HepG2 (cell line): Measurements from ENCODE around the gene HES2. TPM values are rescaled to one million over a fixed set of nuclear protein-coding genes. Genes with fewer than 3 reads are reported as not detected.
A peak's percentile ranks its signal among the peaks of the same experiment; 100 is the strongest.

Experiments used
- CHCHD3 ChIP-seq: sonication (generic); formaldehyde crosslinking; IDR thresholded peaks from 2 replicates; pipeline ENCODE4 v1.8.0; 2022; ENCODE audit warnings: mild to moderate bottlenecking, missing genetic modification reagents, moderate library complexity
- EED ChIP-seq: sonication (generic); formaldehyde crosslinking; IDR thresholded peaks from 2 replicates; pipeline ENCODE4 v1.5.0; 2020; ENCODE audit warnings: mild to moderate bottlenecking, missing genetic modification reagents
- ELF1 ChIP-seq: sonication (generic); formaldehyde crosslinking; IDR thresholded peaks from 2 replicates; pipeline ENCODE4 v1.4.0; 2020; ENCODE audit warnings: missing genetic modification reagents
- GABPA ChIP-seq, 2 experiments: IDR thresholded peaks; 2 replicates each; pipeline ENCODE4 v1.6.1; 2011 to 2016; ENCODE audit warnings: low read depth in 2 of 2, low read length in 1 of 2, missing biosample characterization in 1 of 2, missing genetic modification characterization in 1 of 2
- GZF1 ChIP-seq: sonication (generic); formaldehyde crosslinking; IDR thresholded peaks from 2 replicates; pipeline ENCODE4 v1.5.1; 2020; ENCODE audit warnings: mild to moderate bottlenecking, missing genetic modification reagents
- HNRNPLL ChIP-seq: fragments of 200-400 bp; formaldehyde crosslinking; IDR thresholded peaks from 2 replicates; pipeline ENCODE4 v1.6.1; 2017; ENCODE audit warnings: mild to moderate bottlenecking, low read depth, low read length; ENCODE audit not compliant: poor library complexity, severe bottlenecking
- ISL2 ChIP-seq: sonication (generic); formaldehyde crosslinking; IDR thresholded peaks from 2 replicates; pipeline ENCODE4 v1.5.0; 2020; ENCODE audit warnings: missing genetic modification reagents
- KLF12 ChIP-seq: sonication (generic); formaldehyde crosslinking; IDR thresholded peaks from 2 replicates; pipeline ENCODE4 v1.4.0; 2020; ENCODE audit warnings: missing genetic modification reagents, borderline replicate concordance
- KLF13 ChIP-seq: sonication (generic); formaldehyde crosslinking; IDR thresholded peaks from 2 replicates; pipeline ENCODE4 v1.4.0; 2020; ENCODE audit warnings: mild to moderate bottlenecking, missing genetic modification reagents
- MAF1 ChIP-seq: sonication (generic); formaldehyde crosslinking; IDR thresholded peaks from 2 replicates; pipeline ENCODE4 v1.5.0; 2020; ENCODE audit warnings: missing genetic modification reagents, borderline replicate concordance
- PITX1 ChIP-seq: sonication (generic); formaldehyde crosslinking; IDR thresholded peaks from 2 replicates; pipeline ENCODE4 v1.5.1; 2020; ENCODE audit warnings: mild to moderate bottlenecking, missing genetic modification reagents
- TAF1 ChIP-seq: sonication (generic); formaldehyde crosslinking; IDR thresholded peaks from 2 replicates; pipeline ENCODE4 v1.4.0; 2020; ENCODE audit warnings: missing genetic modification reagents
- ZHX2 ChIP-seq, 2 experiments: sonication (generic) in 1 of 2; formaldehyde crosslinking in 1 of 2; IDR thresholded peaks; 2 replicates each; pipeline versions ENCODE4 v1.6.1 to v1.9.0; 2014 to 2022; ENCODE audit warnings: antibody characterized with exemption in 1 of 2, borderline replicate concordance in 1 of 2, inconsistent platforms in 1 of 2, low read depth in 1 of 2, missing genetic modification reagents in 1 of 2
- ZNF260 ChIP-seq: sonication (generic); formaldehyde crosslinking; IDR thresholded peaks from 2 replicates; pipeline ENCODE4 v1.4.0; 2020; ENCODE audit warnings: missing genetic modification reagents, low read depth, mild to moderate bottlenecking, borderline replicate concordance
- ZNF382 ChIP-seq: sonication (generic); formaldehyde crosslinking; IDR thresholded peaks from 2 replicates; pipeline ENCODE4 v1.5.0; 2020; ENCODE audit warnings: missing genetic modification reagents, mild to moderate bottlenecking, borderline replicate concordance
- ZNF530 ChIP-seq: sonication (generic); formaldehyde crosslinking; IDR thresholded peaks from 2 replicates; pipeline ENCODE4 v1.5.0; 2020; ENCODE audit warnings: low read depth, mild to moderate bottlenecking, missing genetic modification reagents
- ZNF629 ChIP-seq: sonication (generic); formaldehyde crosslinking; conservative IDR thresholded peaks from 2 replicates; pipeline ENCODE4 v1.5.0; 2020; ENCODE audit warnings: missing genetic modification reagents
- ZNF75D ChIP-seq: sonication (generic); formaldehyde crosslinking; IDR thresholded peaks from 2 replicates; pipeline ENCODE4 v1.8.1; 2023; ENCODE audit warnings: missing genetic modification reagents, mild to moderate bottlenecking, borderline replicate concordance
- polyA plus RNA-seq, 8 experiments: library from polyadenylated mRNA; depleted of rRNA in 3 of 8; stranded (reverse) in 7 of 8; unstranded in 1 of 8; fragments of >200 nt; fragmentation: Illumina TruSeq in 4 of 8; extraction: Trizol in 4 of 8; gene quantifications; 2 replicates each; pipeline versions ENCODE4 v1.2.1 to v1.2.3, GENCODE V29; 2011 to 2016; ENCODE audit warnings: low read depth in 4 of 8, missing spikeins in 1 of 8, mixed read lengths in 1 of 8; ENCODE audit not compliant: insufficient read depth in 1 of 8
- total RNA-seq, 5 experiments: library from RNA; depleted of rRNA; stranded (reverse); fragments of >200 nt; fragmentation: Illumina TruSeq; extraction: Trizol; gene quantifications; 2 replicates each; pipeline ENCODE4 v1.2.3, GENCODE V29; 2016; ENCODE audit warnings: low read depth in 1 of 5
- TF ChIP-seq, protein P1 (sequence below): sonication (generic); formaldehyde crosslinking; IDR thresholded peaks from 2 replicates; pipeline ENCODE4 v1.5.0; 2020; ENCODE audit warnings: missing genetic modification reagents
- TF ChIP-seq, protein P2 (sequence below): sonication (generic); formaldehyde crosslinking; IDR thresholded peaks from 2 replicates; pipeline ENCODE4 v1.9.0; 2022; ENCODE audit warnings: low read depth, missing genetic modification reagents

The HES2 gene
- total and polyA plus RNA-seq, 2 of the 13 experiments (the other 11 are each of a cell fraction or from before 2014, with no cell fraction given): 0.11 to 0.17 TPM

DNA sequence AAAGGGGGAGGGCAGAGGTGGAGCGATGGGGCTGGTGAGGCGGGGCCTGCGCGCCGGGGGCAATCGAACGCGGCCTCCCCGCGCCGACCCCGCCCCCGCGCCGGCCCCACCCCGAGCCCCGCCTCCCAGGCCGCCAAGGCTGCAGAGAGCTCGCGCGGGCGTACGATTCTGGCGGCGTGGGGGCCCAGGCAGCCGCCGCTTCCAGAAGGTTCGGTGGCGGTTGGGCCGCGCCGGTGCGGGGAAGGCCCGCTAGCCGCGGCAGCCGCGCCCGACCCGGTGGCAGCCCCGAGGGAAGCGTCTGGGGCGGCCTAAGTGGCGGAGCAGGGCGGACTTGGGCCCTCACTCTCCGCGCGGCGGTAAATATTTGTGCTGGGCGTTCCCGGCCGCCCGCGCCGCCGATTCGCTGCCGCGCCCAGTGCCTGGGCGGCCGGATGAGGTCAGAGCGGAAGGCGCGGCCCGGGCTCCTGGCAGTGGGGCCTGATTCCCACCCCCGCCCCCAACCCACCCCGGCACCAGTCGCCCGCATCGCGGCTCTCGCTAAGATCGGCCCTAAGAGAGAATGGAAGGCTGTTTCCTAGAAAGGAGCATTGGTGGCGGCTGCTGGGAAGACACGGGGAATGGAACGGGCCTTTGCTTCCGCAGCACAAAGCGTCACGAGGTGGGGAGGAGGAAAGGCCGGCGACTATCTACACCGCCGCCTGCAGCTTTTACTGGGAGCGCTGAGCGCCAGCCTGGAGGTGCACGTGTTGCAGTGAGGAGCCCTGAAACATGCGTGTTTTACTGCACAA is 26.1 kb downstream of the HES2 start, which contains the start of gene ACOT7 (continued):
- TF ChIP-seq, protein P1, sequence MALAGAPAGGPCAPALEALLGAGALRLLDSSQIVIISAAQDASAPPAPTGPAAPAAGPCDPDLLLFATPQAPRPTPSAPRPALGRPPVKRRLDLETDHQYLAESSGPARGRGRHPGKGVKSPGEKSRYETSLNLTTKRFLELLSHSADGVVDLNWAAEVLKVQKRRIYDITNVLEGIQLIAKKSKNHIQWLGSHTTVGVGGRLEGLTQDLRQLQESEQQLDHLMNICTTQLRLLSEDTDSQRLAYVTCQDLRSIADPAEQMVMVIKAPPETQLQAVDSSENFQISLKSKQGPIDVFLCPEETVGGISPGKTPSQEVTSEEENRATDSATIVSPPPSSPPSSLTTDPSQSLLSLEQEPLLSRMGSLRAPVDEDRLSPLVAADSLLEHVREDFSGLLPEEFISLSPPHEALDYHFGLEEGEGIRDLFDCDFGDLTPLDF (CRISPR knock-in tag): peak; percentile 76
- TF ChIP-seq ZHX2 (IDR thresholded peaks at IDR 0.05; ENCODE audit: low read depth): 0 out of 2 replicates have a peak, but pooled peaks have one; percentile 13
- TF ChIP-seq ZHX2 (CRISPR knock-in tag; IDR thresholded peaks at IDR 0.05; ENCODE audit: borderline replicate concordance): no peak; the same call in 1 of the 2 replicates
- TF ChIP-seq MAF1 (CRISPR knock-in tag): no peak
- TF ChIP-seq, protein P2, sequence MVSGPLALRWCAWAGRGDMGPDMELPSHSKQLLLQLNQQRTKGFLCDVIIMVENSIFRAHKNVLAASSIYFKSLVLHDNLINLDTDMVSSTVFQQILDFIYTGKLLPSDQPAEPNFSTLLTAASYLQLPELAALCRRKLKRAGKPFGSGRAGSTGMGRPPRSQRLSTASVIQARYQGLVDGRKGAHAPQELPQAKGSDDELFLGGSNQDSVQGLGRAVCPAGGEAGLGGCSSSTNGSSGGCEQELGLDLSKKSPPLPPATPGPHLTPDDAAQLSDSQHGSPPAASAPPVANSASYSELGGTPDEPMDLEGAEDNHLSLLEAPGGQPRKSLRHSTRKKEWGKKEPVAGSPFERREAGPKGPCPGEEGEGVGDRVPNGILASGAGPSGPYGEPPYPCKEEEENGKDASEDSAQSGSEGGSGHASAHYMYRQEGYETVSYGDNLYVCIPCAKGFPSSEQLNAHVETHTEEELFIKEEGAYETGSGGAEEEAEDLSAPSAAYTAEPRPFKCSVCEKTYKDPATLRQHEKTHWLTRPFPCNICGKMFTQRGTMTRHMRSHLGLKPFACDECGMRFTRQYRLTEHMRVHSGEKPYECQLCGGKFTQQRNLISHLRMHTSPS (CRISPR knock-in tag): no peak
- TF ChIP-seq HNRNPLL: peak; percentile 59
- TF ChIP-seq ISL2 (CRISPR knock-in tag): peak; percentile 25; the same call in 1 of the 2 replicates
- no peak for TF ChIP-seq KLF13
- peak; percentile 34; the same call in 1 of the 2 replicates for TF ChIP-seq GABPA (IDR thresholded peaks at IDR 0.05; ENCODE audit: low read depth, low read length)
- TF ChIP-seq GABPA (CRISPR knock-in tag; IDR thresholded peaks at IDR 0.05; ENCODE audit: low read depth): no peak
- no peak for TF ChIP-seq ZNF260 (CRISPR knock-in tag)
- TF ChIP-seq ZNF530 (CRISPR knock-in tag): no peak
- TF ChIP-seq ZNF629: 0 out of 2 replicates have a peak, but pooled peaks have one; percentile 8
- 0 out of 2 replicates have a peak, but pooled peaks have one; percentile 58 for TF ChIP-seq KLF12 (CRISPR knock-in tag)
- TF ChIP-seq GZF1 (CRISPR knock-in tag): no peak
- no peak for TF ChIP-seq ZNF382 (CRISPR knock-in tag)
- 0 out of 2 replicates have a peak, but pooled peaks have one; percentile 28 for TF ChIP-seq ZNF75D (CRISPR knock-in tag)
- no peak for TF ChIP-seq ELF1 (CRISPR knock-in tag)
- no peak for TF ChIP-seq CHCHD3 (CRISPR knock-in tag)
- no peak for TF ChIP-seq PITX1
- peak; percentile 61 for TF ChIP-seq TAF1
- no peak for TF ChIP-seq EED (CRISPR knock-in tag)
